ENCODE results near the gene LTBR.

Gene LTBR

GRCh38 chr12:6384499-6385436 is 806 bp downstream of the LTBR start:
- DNase-seq (ENCODE audit: low spot score), result no peak

GRCh38 chr12:6386038-6386437 is 2.1 kb downstream of the LTBR start:
- no peak for DNase-seq (ENCODE audit: low spot score)

GRCh38 chr12:6386491-6386890 is 2.5 kb downstream of the LTBR start:
- DNase-seq (ENCODE audit: low spot score), result no peak

- no peak for DNase-seq (ENCODE audit: low spot score)
Observed at GRCh38 chr12:6387541-6387940, 3.6 kb downstream of the LTBR start.

GRCh38 chr12:6390084-6390799 is 6.3 kb downstream of the LTBR start:
- DNase-seq (ENCODE audit: low spot score), result no peak

GRCh38 chr12:6391013-6391412 is 7.1 kb downstream of the LTBR start:
- DNase-seq (ENCODE audit: low spot score), result no peak

- no peak for DNase-seq (ENCODE audit: low spot score)
Observed at GRCh38 chr12:6392504-6392903, 8.5 kb downstream of the LTBR start.

- DNase-seq (ENCODE audit: low spot score), result no peak
Observed at GRCh38 chr12:6393109-6393508, 9.1 kb downstream of the LTBR start.

GRCh38 chr12:6394398-6394797 is 10.4 kb downstream of the LTBR start:
- no peak for DNase-seq (ENCODE audit: low spot score)

- no peak for DNase-seq (ENCODE audit: low spot score)
Observed at GRCh38 chr12:6396031-6396430, 12.1 kb downstream of the LTBR start.

GRCh38 chr12:6399884-6400644 is 16.1 kb downstream of the LTBR start:
- DNase-seq (ENCODE audit: low spot score), result no peak

- no peak for DNase-seq (ENCODE audit: low spot score)
Observed at GRCh38 chr12:6404390-6404789, 20.4 kb downstream of the LTBR start.

- DNase-seq (ENCODE audit: low spot score), result no peak
Observed at GRCh38 chr12:6405963-6406362, 22.0 kb downstream of the LTBR start.

GRCh38 chr12:6407236-6407954 is 23.4 kb downstream of the LTBR start:
- no peak for DNase-seq (ENCODE audit: low spot score)

- no peak for DNase-seq (ENCODE audit: low spot score)
Observed at GRCh38 chr12:6416596-6416995, 32.6 kb downstream of the LTBR start.

GRCh38 chr12:6418796-6419195 is 34.8 kb downstream of the LTBR start:
- DNase-seq (ENCODE audit: low spot score), result no peak

- no peak for DNase-seq (ENCODE audit: low spot score)
Observed at GRCh38 chr12:6420364-6420763, 36.4 kb downstream of the LTBR start.

GRCh38 chr12:6423267-6424007 is 39.5 kb downstream of the LTBR start:
- peak; percentile 74 for DNase-seq (ENCODE audit: low spot score)

GRCh38 chr12:6424008-6424347 is 40.0 kb downstream of the LTBR start:
- no peak for DNase-seq (ENCODE audit: low spot score)

GRCh38 chr12:6424866-6425265 is 40.9 kb downstream of the LTBR start:
- no peak for DNase-seq (ENCODE audit: low spot score)

Measured in left forelimb (tissue), 1 donor.